ENCODE results near the gene VSTM2L. TPM values are rescaled to one million over a fixed set of nuclear protein-coding genes. Genes with fewer than 3 reads are reported as not detected.

VSTM2L gene
- total RNA-seq, 2 donors from 2014 or later, result 5.3 to 7.0 TPM

GRCh38 chr20:37944456-37944981 is 41.6 kb downstream of the VSTM2L start:
- 0 to 74% methylated on average over 1 to 10 of the region's 11 CpGs for WGBS, 2 donors
- intact Hi-C loops (cut with DNase I), result no loop called here
- no peaks in the 10 kb centered on the region for H3K27me3 ChIP-seq
- DNase-seq (no peak), ATAC-seq (no peak)
- no peaks in the 10 kb centered on the region for H3K36me3 ChIP-seq (replicated peaks in 1 of 2; ENCODE audit: insufficient read depth in 1 of 2, low read depth in 2 of 2)
- no peak overlapping the region for H3K4me3 ChIP-seq
- H3K9me3 ChIP-seq, result peaks cover 0 to 6% (median 0%) of the 10 kb centered on the region in 3 donors
- TF ChIP-seq POLR2A (IDR thresholded peaks at IDR 0.05) (no peak), CTCF (IDR thresholded peaks at IDR 0.05) (no peak)
- no peaks in the 10 kb centered on the region for H3K4me1 ChIP-seq
- H3K27ac ChIP-seq, result no peak overlapping the region

GRCh38 chr20:37945091-37945547 is 42.2 kb downstream of the VSTM2L start:
- ATAC-seq, result no peak
- WGBS, 2 donors, result 19 to 28% methylated on average over 11 of the region's 11 CpGs

GRCh38 chr20:37946946-37947345 is 44.0 kb downstream of the VSTM2L start:
- 87 to 92% methylated on average over 3 to 5 of the region's 5 CpGs for WGBS, 2 donors
- ATAC-seq (no peak), DNase-seq (no peak)
- H3K9me3 ChIP-seq, result peaks cover 0 to 6% (median 0%) of the 10 kb centered on the region in 3 donors
- H3K27ac ChIP-seq, result no peak overlapping the region
- H3K4me3 ChIP-seq, result no peak overlapping the region
- no peaks in the 10 kb centered on the region for H3K27me3 ChIP-seq
- H3K36me3 ChIP-seq (replicated peaks in 1 of 2; ENCODE audit: insufficient read depth in 1 of 2, low read depth in 2 of 2), result no peaks in the 10 kb centered on the region
- no peak for TF ChIP-seq POLR2A (IDR thresholded peaks at IDR 0.05)
- TF ChIP-seq CTCF (IDR thresholded peaks at IDR 0.05), result no peak
- intact Hi-C loops (cut with DNase I), result no loop called here
- H3K4me1 ChIP-seq, result no peaks in the 10 kb centered on the region

More at GRCh38 chr20:37945091-37945547, 42.2 kb downstream of the VSTM2L start:
- Histone ChIP-seq H3K27me3 (no peaks in the 10 kb centered on the region), H3K4me3 (no peak overlapping the region), H3K27ac (no peak overlapping the region), H3K9me3 (peaks cover 0 to 6% (median 0%) of the 10 kb centered on the region in 3 donors), H3K4me1 (no peaks in the 10 kb centered on the region), H3K36me3 (replicated peaks in 1 of 2; ENCODE audit: insufficient read depth in 1 of 2, low read depth in 2 of 2) (no peaks in the 10 kb centered on the region)
- DNase-seq, result no peak
- no peak for TF ChIP-seq POLR2A (IDR thresholded peaks at IDR 0.05)
- TF ChIP-seq CTCF (IDR thresholded peaks at IDR 0.05), result no peak
- intact Hi-C loops (cut with DNase I), result no loop called here

GRCh38 chr20:37947943-37948342 is 45.0 kb downstream of the VSTM2L start:
- WGBS, 2 donors, result 92 to 94% methylated on average over 6 of the region's 6 CpGs
- intact Hi-C loops (cut with DNase I), result no loop called here
- no peak for ATAC-seq
- Histone ChIP-seq H3K36me3 (replicated peaks in 1 of 2; ENCODE audit: insufficient read depth in 1 of 2, low read depth in 2 of 2) (no peaks in the 10 kb centered on the region), H3K4me3 (no peak overlapping the region), H3K27ac (no peak overlapping the region), H3K4me1 (no peaks in the 10 kb centered on the region), H3K9me3 (peaks cover 0 to 6% (median 0%) of the 10 kb centered on the region in 3 donors), H3K27me3 (no peaks in the 10 kb centered on the region)
- no peak for TF ChIP-seq CTCF (IDR thresholded peaks at IDR 0.05)
- no peak for TF ChIP-seq POLR2A (IDR thresholded peaks at IDR 0.05)
- no peak for DNase-seq

- intact Hi-C loops (cut with DNase I), result no loop called here
- WGBS, 2 donors, result 89 to 93% methylated on average over 9 to 11 of the region's 11 CpGs
- no peaks in the 10 kb centered on the region for H3K27me3 ChIP-seq
- H3K27ac ChIP-seq, result no peak overlapping the region
- H3K4me3 ChIP-seq, result no peak overlapping the region
- H3K9me3 ChIP-seq, result peaks cover 0 to 6% (median 0%) of the 10 kb centered on the region in 3 donors
- no peaks in the 10 kb centered on the region for H3K4me1 ChIP-seq
- no peaks in the 10 kb centered on the region for H3K36me3 ChIP-seq (replicated peaks in 1 of 2; ENCODE audit: insufficient read depth in 1 of 2, low read depth in 2 of 2)
- no peak for DNase-seq
- no peak for ATAC-seq
- TF ChIP-seq CTCF (IDR thresholded peaks at IDR 0.05), result no peak
- TF ChIP-seq POLR2A (IDR thresholded peaks at IDR 0.05), result no peak
These were observed 46.0 kb downstream of the VSTM2L start for GRCh38 chr20:37948956-37949355.

All from body of pancreas (tissue), 4 donors.